Posterior vena cava (tissue), 2 donors: Measurements from ENCODE around the gene ARMC7. TPM values are rescaled to one million over a fixed set of nuclear protein-coding genes. Genes with fewer than 3 reads are reported as not detected.
"Not testable (repeated sequence)": the region's sequence is repeated elsewhere in the genome, so short reads cannot be mapped to it uniquely, and the experiment has no call there.

Experiments used
- DNase-seq: peaks from one replicate; pipeline ENCODE4 v3.0.0-alpha.2; 2020; ENCODE audit warnings: low spot score
- intact Hi-C, 2 donors: fragments of 100-400 bp; cut with DNase I; formaldehyde crosslinking; loops; one replicate each; pipeline versions ENCODE4 v1.14.1 to v1.14.2; 2022 to 2023
- total RNA-seq, 2 donors: library from RNA; stranded (reverse); fragmentation: NEBNext Ultra II Directional; extraction: Animal tissue kit (Norgen Biotek cat#: 25700); gene quantifications; one replicate each; pipeline ENCODE4 v1.2.1, GENCODE V29; 2021
- donor health status: DM: yes; HTN: yes; CAD: no.
- donor health status: DM: yes; HTN: yes; CAD: no.

ARMC7 gene
- total RNA-seq, 2 donors from 2014 or later, result 5.8 to 6.4 TPM

- not testable (repeated sequence) for DNase-seq
Observed at GRCh38 chr17:75164606-75165005, 54.8 kb downstream of the ARMC7 start.

GRCh38 chr17:75168998-75169397 is 59.2 kb downstream of the ARMC7 start:
- intact Hi-C loops, result no loop called here
- no peak for DNase-seq

More at GRCh38 chr17:75164606-75165005, 54.8 kb downstream of the ARMC7 start:
- intact Hi-C loops, result not testable (repeated sequence)

- no peak for DNase-seq
- intact Hi-C loops, result loop anchor here in 1 of 2 donors (10.0 kb wide), 1 partner anchor 59 kb away; no protein-coding TSS in a partner anchor
Observed at GRCh38 chr17:75173526-75173925, 63.8 kb downstream of the ARMC7 start.

GRCh38 chr17:75174996-75175395 is 65.2 kb downstream of the ARMC7 start:
- no peak for DNase-seq
- intact Hi-C loops, result loop anchor here in 1 of 2 donors (10.0 kb wide), 1 partner anchor 60 kb away; no protein-coding TSS in a partner anchor

GRCh38 chr17:75176625-75177024 is 66.9 kb downstream of the ARMC7 start:
- DNase-seq, result no peak
- intact Hi-C loops, result loop anchor here in 1 of 2 donors (10.0 kb wide), 1 partner anchor 62 kb away; no protein-coding TSS in a partner anchor

GRCh38 chr17:75178453-75178852 is 68.7 kb downstream of the ARMC7 start:
- DNase-seq, result no peak
- intact Hi-C loops, result loop anchor here in 1 of 2 donors (10.0 kb wide), 1 partner anchor 64 kb away; no protein-coding TSS in a partner anchor

Other genes starting within 250 kb of the ARMC7 start
- 1 to 10 TPM; 3.3 to 6.2 TPM for gene FDXR, start 237.0 kb upstream of the ARMC7 start, total RNA-seq
- not detected for gene FADS6, start 216.3 kb upstream of the ARMC7 start, total RNA-seq
- not detected for gene USH1G, start 186.7 kb upstream of the ARMC7 start, total RNA-seq
- gene OTOP2, start 185.7 kb upstream of the ARMC7 start, total RNA-seq, result not detected
- not detected for gene OTOP3, start 174.1 kb upstream of the ARMC7 start, total RNA-seq
- gene HID1, start 137.2 kb upstream of the ARMC7 start, total RNA-seq, result 10 to 100 TPM; 11.7 to 13.0 TPM
- gene CDR2L, start 122.3 kb upstream of the ARMC7 start, total RNA-seq, result 10 to 100 TPM; 17.4 to 26.0 TPM
- gene MRPL58, start 97.3 kb upstream of the ARMC7 start, total RNA-seq, result 10 to 100 TPM; 23.3 to 23.5 TPM
- 100 to 1,000 TPM; 205 to 235 TPM for gene ATP5PD, start 63.0 kb upstream of the ARMC7 start, total RNA-seq
- 10 to 100 TPM; 23.0 to 25.0 TPM for gene KCTD2, start 62.7 kb upstream of the ARMC7 start, total RNA-seq
- gene SLC16A5, start 22.0 kb upstream of the ARMC7 start, total RNA-seq, result 1 to 10 TPM; 6.1 to 8.1 TPM
- 10 to 100 TPM; 26.2 to 33.0 TPM for gene NT5C, start 21.8 kb downstream of the ARMC7 start, total RNA-seq
- gene JPT1, start 44.5 kb downstream of the ARMC7 start, total RNA-seq, result 10 to 100 TPM; 20.1 to 22.3 TPM
- gene SUMO2, start 73.0 kb downstream of the ARMC7 start, total RNA-seq, result 100 to 1,000 TPM; 221 to 238 TPM
- gene NUP85, start 95.7 kb downstream of the ARMC7 start, total RNA-seq, result 10 to 100 TPM; 49.6 to 50.9 TPM
- gene GGA3, start 151.6 kb downstream of the ARMC7 start, total RNA-seq, result 10 to 100 TPM; 28.0 to 32.4 TPM
- 10 to 100 TPM; 25.0 to 30.9 TPM for gene MRPS7, start 151.9 kb downstream of the ARMC7 start, total RNA-seq
- gene MIF4GD, start 161.3 kb downstream of the ARMC7 start, total RNA-seq, result 10 to 100 TPM; 25.2 to 27.3 TPM
- 10 to 100 TPM in 1 of 2 donors, 1 to 10 TPM in 1; 9.9 to 14.6 TPM for gene SLC25A19, start 179.5 kb downstream of the ARMC7 start, total RNA-seq